Activated CD4-positive, alpha-beta T cell treated with anti-CD3 and anti-CD28 coated beads, Interleukin-2, amount 50 U/mL, for 1 hour (primary cell): ENCODE results near the gene MUC5AC.

ENCODE experiments used
- DNase-seq: peaks from one replicate; pipeline ENCODE4 v3.0.0-alpha.2; 2020

Gene MUC5AC

GRCh38 chr11:1121331-1121812, 36.4 kb upstream of the MUC5AC start:
- no peak for DNase-seq

GRCh38 chr11:1121813-1122663, 35.7 kb upstream of the MUC5AC start:
- no peak for DNase-seq

GRCh38 chr11:1122664-1123002, 35.1 kb upstream of the MUC5AC start:
- DNase-seq: no peak

- no peak for DNase-seq
These were observed 33.8 kb upstream of the MUC5AC start for GRCh38 chr11:1123970-1124369.

- DNase-seq: no peak
These were observed 31.9 kb upstream of the MUC5AC start for GRCh38 chr11:1125803-1126202.

- DNase-seq: no peak
These were observed 31.2 kb upstream of the MUC5AC start for GRCh38 chr11:1126491-1126926.

- no peak for DNase-seq
These were observed 30.7 kb upstream of the MUC5AC start for GRCh38 chr11:1126935-1127663.

GRCh38 chr11:1127664-1128162, 30.0 kb upstream of the MUC5AC start:
- no peak for DNase-seq

GRCh38 chr11:1128311-1129142, 29.2 kb upstream of the MUC5AC start:
- DNase-seq: no peak

GRCh38 chr11:1129143-1129610, 28.6 kb upstream of the MUC5AC start:
- DNase-seq: no peak

- no peak for DNase-seq
These were observed 28.1 kb upstream of the MUC5AC start for GRCh38 chr11:1129611-1130160.

GRCh38 chr11:1130276-1131032, 27.3 kb upstream of the MUC5AC start:
- DNase-seq: no peak

- no peak for DNase-seq
These were observed 26.5 kb upstream of the MUC5AC start for GRCh38 chr11:1131033-1131911.

- no peak for DNase-seq
These were observed 22.8 kb upstream of the MUC5AC start for GRCh38 chr11:1134848-1135445.

GRCh38 chr11:1138097-1138496, 19.7 kb upstream of the MUC5AC start:
- DNase-seq: no peak

- no peak for DNase-seq
These were observed 18.2 kb upstream of the MUC5AC start for GRCh38 chr11:1139441-1140083.

GRCh38 chr11:1140642-1141490, 16.9 kb upstream of the MUC5AC start:
- no peak for DNase-seq

- no peak for DNase-seq
These were observed 11.4 kb upstream of the MUC5AC start for GRCh38 chr11:1146365-1146764.

GRCh38 chr11:1147792-1148191, 10.0 kb upstream of the MUC5AC start:
- DNase-seq: no peak
